H1 (cell line): Measurements from ENCODE around the gene GRIN3A. TPM values are rescaled to one million over a fixed set of nuclear protein-coding genes. Genes with fewer than 3 reads are reported as not detected.

ENCODE experiments used
- CTCF ChIA-PET: fragments of 300-600 bp; sonication (Branson Sonifier 250); formaldehyde crosslinking; loops from one replicate; lab custom pipeline; 2021; ENCODE audit not compliant: partially characterized antibody; lab: Charles Lee
- POLR2A ChIA-PET: fragments of 300-600 bp; sonication (Branson Sonifier 250); formaldehyde crosslinking; loops from one replicate; lab custom pipeline; 2021; ENCODE audit warnings: inconsistent platforms; ENCODE audit not compliant: partially characterized antibody; lab: Charles Lee
- DNase-seq, 2 experiments: peaks; one replicate each; pipeline versions ENCODE4 v3.0.0 to v3.0.0-alpha.2; 2010 to 2022; ENCODE audit warnings: low spot score in 2 of 2, low read depth in 1 of 2, mixed read lengths in 1 of 2
- FAIRE-seq: peaks from 2 replicates; lab custom pipeline; 2011; peaks lifted over from hg19 to GRCh38; lab: Jason Lieb, UNC
- H2AFZ ChIP-seq: 2 replicates; pipeline ENCODE4 v1.8.1; 2012; ENCODE audit warnings: low read length, inconsistent platforms
- H2AK5ac ChIP-seq: 2 replicates; pipeline ENCODE4 v1.6.1; 2013; ENCODE audit warnings: low read depth, low read length
- H2BK120ac ChIP-seq: replicated peaks from 2 replicates; pipeline ENCODE3; 2013; ENCODE audit warnings: low read depth, low read length, inconsistent platforms
- H2BK12ac ChIP-seq: 2 replicates; pipeline ENCODE4 v1.6.1; 2013; ENCODE audit warnings: low read depth, low read length
- H2BK15ac ChIP-seq: 2 replicates; pipeline ENCODE4 v1.6.1; 2013; ENCODE audit warnings: low read length
- H2BK20ac ChIP-seq: 2 replicates; pipeline ENCODE4 v1.6.1; 2013; ENCODE audit warnings: low read length
- H2BK5ac ChIP-seq: 2 replicates; pipeline ENCODE4 v1.6.1; 2013; ENCODE audit warnings: low read depth, low read length
- H3K14ac ChIP-seq: 2 replicates; pipeline ENCODE4 v1.6.1; 2013; ENCODE audit warnings: inconsistent platforms; ENCODE audit not compliant: insufficient read length
- H3K18ac ChIP-seq: 2 replicates; pipeline ENCODE4 v1.6.1; 2013; ENCODE audit warnings: low read length; ENCODE audit errors: extremely low read depth
- H3K23ac ChIP-seq: 2 replicates; pipeline ENCODE4 v1.6.1; 2013; ENCODE audit warnings: inconsistent platforms; ENCODE audit not compliant: insufficient read length
- H3K23me2 ChIP-seq: 2 replicates; pipeline ENCODE4 v1.6.1; 2013; ENCODE audit warnings: low read depth, low read length
- H3K27ac ChIP-seq: 2 replicates; pipeline ENCODE4 v1.6.1; 2011; ENCODE audit warnings: low read depth, low read length, inconsistent platforms
- H3K27me3 ChIP-seq, 4 experiments: replicated peaks in 1 of 4; 1 replicate in 1 of 4; 2 replicates in 3 of 4; pipeline versions ENCODE4 v1.6.1 to v1.8.1; 2011 to 2013; ENCODE audit warnings: low read length in 3 of 4, mild to moderate bottlenecking in 3 of 4, inconsistent platforms in 2 of 4, mixed read lengths in 2 of 4, moderate library complexity in 1 of 4; ENCODE audit not compliant: control insufficient read depth in 3 of 4, insufficient read depth in 3 of 4; ENCODE audit errors: extremely low read depth in 1 of 4
- H3K36me3 ChIP-seq, 4 experiments: 2 replicates each; pipeline versions ENCODE4 v1.6.1 to v1.8.1; 2011 to 2013; ENCODE audit warnings: mild to moderate bottlenecking in 4 of 4, low read length in 3 of 4, moderate library complexity in 2 of 4, control low read depth in 1 of 4, inconsistent platforms in 1 of 4; ENCODE audit not compliant: insufficient read depth in 4 of 4, control insufficient read depth in 2 of 4
- H3K4ac ChIP-seq: replicated peaks from 2 replicates; pipeline ENCODE3; 2013; ENCODE audit warnings: low read length, low read depth, mixed read lengths, inconsistent platforms; ENCODE audit not compliant: insufficient read length
- H3K4me1 ChIP-seq, 4 experiments: replicated peaks in 1 of 4; 1 replicate in 1 of 4; 2 replicates in 3 of 4; pipeline versions ENCODE4 v1.6.1 to v1.8.1; 2011 to 2013; ENCODE audit warnings: low read length in 3 of 4, inconsistent platforms in 2 of 4, mixed read lengths in 1 of 4; ENCODE audit not compliant: insufficient read depth in 4 of 4, control insufficient read depth in 3 of 4
- H3K4me2 ChIP-seq, 2 experiments: 2 replicates each; pipeline versions ENCODE4 v1.6.1 to v1.8.1; 2011 to 2013; ENCODE audit warnings: low read depth in 2 of 2, low read length in 2 of 2, control low read depth in 1 of 2, inconsistent platforms in 1 of 2, mild to moderate bottlenecking in 1 of 2; ENCODE audit not compliant: insufficient read depth in 1 of 2
- H3K4me3 ChIP-seq, 4 experiments: fragments of 200-600, 300-600 bp in 1 of 4; sonication (generic), shearing (Covaris generic), sonication (Bioruptor Twin) in 1 of 4; 2 replicates each; pipeline versions ENCODE4 v1.5.1 to v1.8.1; 2011 to 2016; ENCODE audit warnings: low read length in 4 of 4, low read depth in 3 of 4, control low read depth in 2 of 4, inconsistent platforms in 2 of 4, mild to moderate bottlenecking in 2 of 4, mixed read lengths in 1 of 4, moderate library complexity in 1 of 4; ENCODE audit not compliant: insufficient read depth in 2 of 4; ENCODE audit errors: extremely low read depth in 1 of 4
- H3K56ac ChIP-seq: replicated peaks from 2 replicates; pipeline ENCODE3; 2013; ENCODE audit warnings: low read depth, mild to moderate bottlenecking, mixed read lengths, low read length, inconsistent platforms; ENCODE audit not compliant: insufficient read length
- H3K79me1 ChIP-seq: 2 replicates; pipeline ENCODE4 v1.6.1; 2013; ENCODE audit warnings: low read depth, low read length, control low read depth
- H3K79me2 ChIP-seq, 2 experiments: 2 replicates each; pipeline versions ENCODE4 v1.6.1 to v1.8.1; 2012 to 2013; ENCODE audit warnings: low read length in 2 of 2, mild to moderate bottlenecking in 2 of 2, inconsistent platforms in 1 of 2; ENCODE audit not compliant: insufficient read depth in 2 of 2, control insufficient read depth in 1 of 2
- H3K9ac ChIP-seq, 4 experiments: replicated peaks in 1 of 4; 1 replicate in 1 of 4; 2 replicates in 3 of 4; pipeline versions ENCODE4 v1.6.1 to v1.8.1; 2011 to 2013; ENCODE audit warnings: low read depth in 3 of 4, low read length in 3 of 4, control low read depth in 2 of 4, mild to moderate bottlenecking in 2 of 4, moderate library complexity in 2 of 4, inconsistent platforms in 1 of 4; ENCODE audit errors: extremely low read depth in 1 of 4
- H3K9me3 ChIP-seq, 2 experiments: 2 replicates each; pipeline versions ENCODE4 v1.6.1 to v1.8.1; 2012 to 2013; ENCODE audit warnings: mild to moderate bottlenecking in 2 of 2, moderate library complexity in 2 of 2, control low read depth in 1 of 2, inconsistent platforms in 1 of 2, low read depth in 1 of 2, low read length in 1 of 2, mixed read lengths in 1 of 2; ENCODE audit not compliant: insufficient read depth in 2 of 2
- H4K20me1 ChIP-seq, 2 experiments: replicated peaks in 1 of 2; 2 replicates each; pipeline versions ENCODE3 to v1.8.1; 2011 to 2013; ENCODE audit warnings: inconsistent platforms in 2 of 2, low read length in 2 of 2, mild to moderate bottlenecking in 1 of 2; ENCODE audit not compliant: insufficient read depth in 2 of 2, control insufficient read depth in 1 of 2
- H4K5ac ChIP-seq: 2 replicates; pipeline ENCODE4 v1.6.1; 2013; ENCODE audit warnings: low read length, low read depth, mixed read lengths, inconsistent platforms; ENCODE audit not compliant: insufficient read length
- H4K8ac ChIP-seq: 2 replicates; pipeline ENCODE4 v1.8.0; 2013; ENCODE audit warnings: mild to moderate bottlenecking, moderate library complexity, low read length, inconsistent platforms; ENCODE audit not compliant: insufficient read depth; ENCODE audit errors: extremely low read depth
- H4K91ac ChIP-seq: replicated peaks from 2 replicates; pipeline ENCODE3; 2013; ENCODE audit warnings: low read length, mixed read lengths, inconsistent platforms; ENCODE audit not compliant: insufficient read length
- ATF3 ChIP-seq: IDR thresholded peaks from 2 replicates; pipeline ENCODE4 v1.6.1; 2011; ENCODE audit warnings: low read depth, mild to moderate bottlenecking, low read length; ENCODE audit not compliant: insufficient read depth
- EP300 ChIP-seq, 2 experiments: IDR thresholded peaks; 1 replicate in 1 of 2; 2 replicates in 1 of 2; pipeline ENCODE4 v1.6.1; 2011 to 2012; ENCODE audit warnings: low read depth in 2 of 2, low read length in 2 of 2, mild to moderate bottlenecking in 2 of 2, borderline replicate concordance in 1 of 2, inconsistent platforms in 1 of 2, moderate library complexity in 1 of 2
- KDM4A ChIP-seq: IDR thresholded peaks from one replicate; pipeline ENCODE4 v1.7.1; 2012; ENCODE audit warnings: low read depth, mild to moderate bottlenecking, moderate library complexity, low read length, inconsistent platforms; ENCODE audit not compliant: severe bottlenecking
- NRF1 ChIP-seq: IDR thresholded peaks from 2 replicates; pipeline ENCODE4 v1.6.1; 2011; ENCODE audit warnings: mild to moderate bottlenecking, low read depth, low read length, improper control_type of control experiment
- TEAD4 ChIP-seq: IDR thresholded peaks from 2 replicates; pipeline ENCODE4 v1.6.1; 2012; ENCODE audit warnings: low read depth, low read length, inconsistent platforms, mixed read lengths
- polyA plus RNA-seq, 7 experiments: library from polyadenylated mRNA; depleted of rRNA in 3 of 7; stranded (reverse) in 5 of 7; unstranded in 2 of 7; fragments of >200 nt in 5 of 7; fragments of 200-250 nt in 2 of 7; gene quantifications; 1 replicate in 5 of 7; 2 replicates in 1 of 7; 4 replicates in 1 of 7; pipeline versions ENCODE4 v1.2.1 to v1.2.3, GENCODE V29; 2011 to 2013; ENCODE audit warnings: missing spikeins in 2 of 7, mixed read lengths in 2 of 7
- total RNA-seq: library from RNA; stranded (reverse); fragmentation: NEBNext Ultra II Directional; extraction: Animal tissue kit (Norgen Biotek cat#: 25700); gene quantifications from 2 replicates; pipeline ENCODE4 v1.2.1, GENCODE V29; 2021

GRIN3A gene
- total and polyA plus RNA-seq, 2 of the 8 experiments (the other 6 are each of a cell fraction or from before 2014, with no cell fraction given): 0.04 TPM; not detected in 1

- H3K9ac ChIP-seq: no peak overlapping the region
- no peak for FAIRE-seq
- no peaks in the 10 kb centered on the region for H3K23me2 ChIP-seq
- no peak overlapping the region for H3K4me2 ChIP-seq
- H4K8ac ChIP-seq: no peak overlapping the region
- DNase-seq: no peak
- no peak overlapping the region for H3K56ac ChIP-seq
- H3K79me2 ChIP-seq: no peaks in the 10 kb centered on the region
- H3K79me1 ChIP-seq: no peaks in the 10 kb centered on the region
- no peak overlapping the region for H3K4me3 ChIP-seq
- H3K27ac ChIP-seq: no peak overlapping the region
- H3K4me1 ChIP-seq: no peaks in the 10 kb centered on the region
- H3K9me3 ChIP-seq: no peaks in the 10 kb centered on the region
- ChIA-PET POLR2A (interaction anchor here (0.5 kb wide), 1 partner anchor 15 kb away, joined by 3 read pairs; no protein-coding TSS in a partner anchor), CTCF (interaction anchor here (1.0 to 1.3 kb wide), 3 partner anchors 10 to 1287 kb away, joined by 3 to 5 read pairs (median 4); no protein-coding TSS in a partner anchor)
- no peak overlapping the region for H2AFZ ChIP-seq
- no peak overlapping the region for H4K91ac ChIP-seq
- H2BK12ac ChIP-seq: no peak overlapping the region
- H2AK5ac ChIP-seq: no peak overlapping the region
- H4K5ac ChIP-seq: no peak overlapping the region
- no peaks in the 10 kb centered on the region for H3K36me3 ChIP-seq
- H3K18ac ChIP-seq: no peak overlapping the region
- H2BK120ac ChIP-seq: no peak overlapping the region
- H4K20me1 ChIP-seq: no peaks in the 10 kb centered on the region
- H2BK15ac ChIP-seq: no peak overlapping the region
- no peak overlapping the region for H2BK5ac ChIP-seq
- TF ChIP-seq NRF1: no peak
- no peak for TF ChIP-seq KDM4A
- no peak for TF ChIP-seq ATF3
- TF ChIP-seq TEAD4: no peak
- TF ChIP-seq EP300 (IDR thresholded peaks at IDR 0.05; ENCODE audit: borderline replicate concordance in 1 of 2, low read depth in 2 of 2, low read length in 2 of 2): no peak
- no peak overlapping the region for H3K4ac ChIP-seq
- H3K23ac ChIP-seq: no peak overlapping the region
- no peak overlapping the region for H3K14ac ChIP-seq
- H3K27me3 ChIP-seq: no peaks in the 10 kb centered on the region
- no peak overlapping the region for H2BK20ac ChIP-seq
Measured at GRCh38 chr9:101591787-101592446, 146.5 kb downstream of the GRIN3A start.
